KMS-11 (cell line): ENCODE data around the gene C10orf71.

ENCODE experiments used
- H2AFZ ChIP-seq: fragments of 200-600 bp; sonication (generic); 2 replicates; pipeline ENCODE4 v1.6.1; 2016; ENCODE audit warnings: antibody characterized with exemption, mixed run types, low read depth
- H3K27ac ChIP-seq: fragments of 200-600 bp; sonication (generic); 2 replicates; pipeline ENCODE4 v1.6.1; 2016; ENCODE audit warnings: mild to moderate bottlenecking, mixed run types
- H3K27me3 ChIP-seq: fragments of 200-600 bp; sonication (generic); 2 replicates; pipeline ENCODE4 v1.6.1; 2017; ENCODE audit warnings: mild to moderate bottlenecking, low read depth, mixed run types, moderate library complexity; ENCODE audit not compliant: insufficient read depth
- H3K36me3 ChIP-seq: fragments of 200-600 bp; sonication (generic); 2 replicates; pipeline ENCODE4 v1.6.1; 2017; ENCODE audit warnings: mild to moderate bottlenecking, mixed run types; ENCODE audit not compliant: insufficient read depth
- H3K4me1 ChIP-seq: fragments of 200-600 bp; sonication (generic); 2 replicates; pipeline ENCODE4 v1.6.1; 2016; ENCODE audit warnings: mild to moderate bottlenecking, low read depth, mixed run types; ENCODE audit not compliant: poor library complexity, severe bottlenecking
- H3K4me2 ChIP-seq: fragments of 200-600 bp; sonication (generic); 2 replicates; pipeline ENCODE4 v1.7.0; 2016; ENCODE audit warnings: mild to moderate bottlenecking, mixed run types
- H3K4me3 ChIP-seq: fragments of 200-600 bp; sonication (generic); IDR thresholded peaks from 2 replicates; pipeline ENCODE4 v1.6.1; 2017; ENCODE audit warnings: low read depth, low read length, mixed read lengths; ENCODE audit not compliant: insufficient read depth
- H3K79me2 ChIP-seq: fragments of 200-600 bp; sonication (generic); 2 replicates; pipeline ENCODE4 v1.6.1; 2016; ENCODE audit warnings: low read depth, mixed run types; ENCODE audit not compliant: insufficient read depth
- H3K9ac ChIP-seq: fragments of 200-600 bp; sonication (generic); 2 replicates; pipeline ENCODE4 v1.6.1; 2016; ENCODE audit warnings: mild to moderate bottlenecking, mixed run types
- H4K20me1 ChIP-seq: fragments of 200-600 bp; sonication (generic); 2 replicates; pipeline ENCODE4 v1.6.1; 2016; ENCODE audit warnings: mild to moderate bottlenecking, mixed run types; ENCODE audit not compliant: insufficient read depth
- CTCF ChIP-seq: fragments of 200-600 bp; sonication (generic); conservative IDR thresholded peaks from 2 replicates; pipeline ENCODE4 v1.6.1; 2017; ENCODE audit warnings: low read depth, mild to moderate bottlenecking, antibody characterized with exemption, low read length, moderate library complexity, mixed read lengths

The C10orf71 gene

GRCh38 chr10:49254150-49254549 is 44.8 kb upstream of the C10orf71 start:
- H3K79me2 ChIP-seq, result no peaks in the 10 kb centered on the region
- H3K4me3 ChIP-seq, result no peak overlapping the region
- no peak for TF ChIP-seq CTCF
- H3K36me3 ChIP-seq, result no peaks in the 10 kb centered on the region
- no peaks in the 10 kb centered on the region for H4K20me1 ChIP-seq
- no peak overlapping the region for H3K9ac ChIP-seq
- no peaks in the 10 kb centered on the region for H3K27me3 ChIP-seq
- H3K4me2 ChIP-seq, result no peak overlapping the region
- no peaks in the 10 kb centered on the region for H3K4me1 ChIP-seq
- no peak overlapping the region for H2AFZ ChIP-seq
- no peak overlapping the region for H3K27ac ChIP-seq

GRCh38 chr10:49254556-49255318 is 44.2 kb upstream of the C10orf71 start:
- Histone ChIP-seq H3K9ac (no peak overlapping the region), H4K20me1 (no peaks in the 10 kb centered on the region), H3K27ac (no peak overlapping the region), H3K27me3 (no peaks in the 10 kb centered on the region), H3K79me2 (no peaks in the 10 kb centered on the region), H2AFZ (no peak overlapping the region), H3K4me2 (no peak overlapping the region), H3K36me3 (no peaks in the 10 kb centered on the region), H3K4me1 (no peaks in the 10 kb centered on the region), H3K4me3 (no peak overlapping the region)
- TF ChIP-seq CTCF, result no peak

GRCh38 chr10:49255883-49256282 is 43.1 kb upstream of the C10orf71 start:
- no peaks in the 10 kb centered on the region for H3K4me1 ChIP-seq

GRCh38 chr10:49257154-49257553 is 41.8 kb upstream of the C10orf71 start:
- Histone ChIP-seq H3K9ac (no peak overlapping the region), H3K4me2 (no peak overlapping the region), H3K79me2 (no peaks in the 10 kb centered on the region), H3K27ac (no peak overlapping the region), H3K27me3 (no peaks in the 10 kb centered on the region), H3K4me3 (no peak overlapping the region), H2AFZ (no peak overlapping the region), H3K4me1 (no peaks in the 10 kb centered on the region), H4K20me1 (no peaks in the 10 kb centered on the region), H3K36me3 (no peaks in the 10 kb centered on the region)
- TF ChIP-seq CTCF, result no peak

More at GRCh38 chr10:49255883-49256282, 43.1 kb upstream of the C10orf71 start:
- no peak for TF ChIP-seq CTCF
- Histone ChIP-seq H3K79me2 (no peaks in the 10 kb centered on the region), H3K4me3 (no peak overlapping the region), H3K27ac (no peak overlapping the region), H4K20me1 (no peaks in the 10 kb centered on the region), H2AFZ (no peak overlapping the region), H3K4me2 (no peak overlapping the region), H3K9ac (no peak overlapping the region), H3K27me3 (no peaks in the 10 kb centered on the region), H3K36me3 (no peaks in the 10 kb centered on the region)
